Measurements from ENCODE around the gene PDE4D. TPM values are rescaled to one million over a fixed set of nuclear protein-coding genes. Genes with fewer than 3 reads are reported as not detected.

Gene PDE4D
- polyA plus RNA-seq, 1 donor (not counting 4 experiments of a cell fraction or from before 2014, with no cell fraction given): 3.6 TPM

- H3K4me3 ChIP-seq (ENCODE audit: control insufficient read depth in 2 of 3, extremely low read depth in 1 of 3, insufficient read depth in 2 of 3, low read depth in 1 of 3, low read length in 3 of 3): peak overlapping the region; percentile 48 to 84 (median 53)
- dilution Hi-C loops (cut with MboI; ENCODE audit: extremely low pct_ligation_motif_present, low sequenced_read_pairs): no loop called here
- peaks cover 36% of the 10 kb centered on the region for H3K4me1 ChIP-seq (ENCODE audit: control insufficient read depth, extremely low read depth, insufficient read depth, low read length)
- DNase-seq (ENCODE audit: low read depth, low spot score): no peak
- H4K20me1 ChIP-seq (ENCODE audit: control insufficient read depth, extremely low read depth, insufficient read depth, low read length): no peaks in the 10 kb centered on the region
- H3K27me3 ChIP-seq (ENCODE audit: control insufficient read depth, extremely low read depth, insufficient read depth, low read length): no peaks in the 10 kb centered on the region
- H3K4me2 ChIP-seq (ENCODE audit: control insufficient read depth, extremely low read depth, insufficient read depth, low read depth, low read length): peak overlapping the region; percentile 83
- H3K9me1 ChIP-seq (ENCODE audit: control insufficient read depth, extremely low read depth, insufficient read depth, low read length): no peaks in the 10 kb centered on the region
- peak overlapping the region; percentile 93 for H3K9ac ChIP-seq (ENCODE audit: control insufficient read depth, extremely low read depth, insufficient read depth, low read length)
- no peaks in the 10 kb centered on the region for H3K36me3 ChIP-seq (ENCODE audit: control insufficient read depth in 2 of 2, extremely low read depth in 1 of 2, insufficient read depth in 2 of 2, low read length in 2 of 2)
- peak overlapping the region; percentile 41 for H2AFZ ChIP-seq (ENCODE audit: control insufficient read depth, low read length)
- TF ChIP-seq, protein P1, sequence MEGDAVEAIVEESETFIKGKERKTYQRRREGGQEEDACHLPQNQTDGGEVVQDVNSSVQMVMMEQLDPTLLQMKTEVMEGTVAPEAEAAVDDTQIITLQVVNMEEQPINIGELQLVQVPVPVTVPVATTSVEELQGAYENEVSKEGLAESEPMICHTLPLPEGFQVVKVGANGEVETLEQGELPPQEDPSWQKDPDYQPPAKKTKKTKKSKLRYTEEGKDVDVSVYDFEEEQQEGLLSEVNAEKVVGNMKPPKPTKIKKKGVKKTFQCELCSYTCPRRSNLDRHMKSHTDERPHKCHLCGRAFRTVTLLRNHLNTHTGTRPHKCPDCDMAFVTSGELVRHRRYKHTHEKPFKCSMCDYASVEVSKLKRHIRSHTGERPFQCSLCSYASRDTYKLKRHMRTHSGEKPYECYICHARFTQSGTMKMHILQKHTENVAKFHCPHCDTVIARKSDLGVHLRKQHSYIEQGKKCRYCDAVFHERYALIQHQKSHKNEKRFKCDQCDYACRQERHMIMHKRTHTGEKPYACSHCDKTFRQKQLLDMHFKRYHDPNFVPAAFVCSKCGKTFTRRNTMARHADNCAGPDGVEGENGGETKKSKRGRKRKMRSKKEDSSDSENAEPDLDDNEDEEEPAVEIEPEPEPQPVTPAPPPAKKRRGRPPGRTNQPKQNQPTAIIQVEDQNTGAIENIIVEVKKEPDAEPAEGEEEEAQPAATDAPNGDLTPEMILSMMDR (optimal IDR thresholded peaks at IDR 0.05 in 1 of 3, IDR thresholded peaks at IDR 0.05 in 1 of 3, conservative IDR thresholded peaks at IDR 0.05 in 1 of 3; ENCODE audit: extremely low read depth in 1 of 3, insufficient read depth in 2 of 3, low read length in 3 of 3): no peak
- no peak for TF ChIP-seq EZH2 (IDR thresholded peaks at IDR 0.05; ENCODE audit: low read length)
- H3K9me3 ChIP-seq (ENCODE audit: control insufficient read depth, low read depth, low read length): no peaks in the 10 kb centered on the region
- FAIRE-seq: peak; percentile 36
- H3K79me2 ChIP-seq (ENCODE audit: control insufficient read depth, insufficient read depth, low read length): peaks cover 24% of the 10 kb centered on the region
- peak overlapping the region; percentile 99 for H3K27ac ChIP-seq (ENCODE audit: control insufficient read depth, insufficient read depth, low read length)
Observed at GRCh38 chr5:59767681-59768151, 125.8 kb downstream of the PDE4D start.

DNA sequence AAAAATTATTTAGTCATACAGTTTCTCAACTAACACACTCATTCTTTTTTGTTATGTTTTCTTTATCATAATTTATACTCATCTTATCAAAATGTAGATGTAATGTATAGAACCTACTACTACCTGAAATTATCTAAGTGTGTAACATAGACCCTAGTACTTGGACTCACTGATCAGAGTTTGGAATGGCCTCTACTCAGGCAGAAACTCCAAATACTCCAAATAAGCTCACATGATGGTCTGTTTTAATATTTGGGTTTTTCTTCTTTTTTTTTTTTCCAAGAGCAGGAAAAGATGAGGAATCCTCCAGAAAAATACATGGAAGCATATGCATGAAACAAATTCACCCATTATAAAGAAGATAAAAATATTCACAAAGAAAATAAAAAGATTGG lies 126.3 kb downstream of the PDE4D start:
- Histone ChIP-seq H3K79me2 (ENCODE audit: control insufficient read depth, insufficient read depth, low read length) (peaks cover 24% of the 10 kb centered on the region), H3K9me3 (ENCODE audit: control insufficient read depth, low read depth, low read length) (no peaks in the 10 kb centered on the region), H3K27ac (ENCODE audit: control insufficient read depth, insufficient read depth, low read length) (peak overlapping the region; percentile 99), H3K36me3 (ENCODE audit: control insufficient read depth in 2 of 2, extremely low read depth in 1 of 2, insufficient read depth in 2 of 2, low read length in 2 of 2) (no peaks in the 10 kb centered on the region), H4K20me1 (ENCODE audit: control insufficient read depth, extremely low read depth, insufficient read depth, low read length) (no peaks in the 10 kb centered on the region), H3K4me3 (ENCODE audit: control insufficient read depth in 2 of 3, extremely low read depth in 1 of 3, insufficient read depth in 2 of 3, low read depth in 1 of 3, low read length in 3 of 3) (peak overlapping the region; percentile 48 to 84 (median 53)), H3K4me2 (ENCODE audit: control insufficient read depth, extremely low read depth, insufficient read depth, low read depth, low read length) (peak overlapping the region; percentile 83), H3K9me1 (ENCODE audit: control insufficient read depth, extremely low read depth, insufficient read depth, low read length) (no peaks in the 10 kb centered on the region), H2AFZ (ENCODE audit: control insufficient read depth, low read length) (no peak overlapping the region), H3K27me3 (ENCODE audit: control insufficient read depth, extremely low read depth, insufficient read depth, low read length) (no peaks in the 10 kb centered on the region), H3K9ac (ENCODE audit: control insufficient read depth, extremely low read depth, insufficient read depth, low read length) (peak overlapping the region; percentile 93), H3K4me1 (ENCODE audit: control insufficient read depth, extremely low read depth, insufficient read depth, low read length) (peaks cover 31% of the 10 kb centered on the region)
- FAIRE-seq (no peak), DNase-seq (ENCODE audit: low read depth, low spot score) (no peak)
- TF ChIP-seq, protein P1 (optimal IDR thresholded peaks at IDR 0.05 in 1 of 3, IDR thresholded peaks at IDR 0.05 in 1 of 3, conservative IDR thresholded peaks at IDR 0.05 in 1 of 3; ENCODE audit: extremely low read depth in 1 of 3, insufficient read depth in 2 of 3, low read length in 3 of 3): no peak
- no peak for TF ChIP-seq EZH2 (IDR thresholded peaks at IDR 0.05; ENCODE audit: low read length)
- dilution Hi-C loops (cut with MboI; ENCODE audit: extremely low pct_ligation_motif_present, low sequenced_read_pairs): no loop called here
